GM04504 (cell line): ENCODE data around the gene CDKAL1.
"Not testable (repeated sequence)": the region's sequence is repeated elsewhere in the genome, so short reads cannot be mapped to it uniquely, and the experiment has no call there.

Experiments used
- DNase-seq: peaks from one replicate; pipeline ENCODE4 v3.0.0-alpha.2; 2012; ENCODE audit warnings: low read depth

The CDKAL1 gene

DNA sequence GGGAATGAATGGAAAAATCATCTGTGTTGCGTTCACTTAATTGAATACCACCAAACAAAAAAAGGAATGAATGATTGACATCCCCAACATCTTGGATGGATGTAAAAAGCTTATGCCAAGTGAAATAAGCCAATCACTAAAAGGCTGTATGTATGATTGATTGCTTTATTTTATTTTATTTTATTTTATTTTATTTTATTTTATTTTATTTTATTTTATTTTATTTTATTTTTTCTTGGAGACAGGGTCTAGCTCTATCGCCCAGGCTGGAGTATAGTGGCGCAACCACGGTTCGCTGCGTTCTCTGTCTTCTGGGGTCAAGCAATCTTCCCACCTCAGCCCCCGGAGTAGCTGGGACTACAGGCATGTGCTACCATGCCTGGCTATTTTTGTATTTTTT is 263.3 kb downstream of the CDKAL1 start:
- DNase-seq = no peak

DNA sequence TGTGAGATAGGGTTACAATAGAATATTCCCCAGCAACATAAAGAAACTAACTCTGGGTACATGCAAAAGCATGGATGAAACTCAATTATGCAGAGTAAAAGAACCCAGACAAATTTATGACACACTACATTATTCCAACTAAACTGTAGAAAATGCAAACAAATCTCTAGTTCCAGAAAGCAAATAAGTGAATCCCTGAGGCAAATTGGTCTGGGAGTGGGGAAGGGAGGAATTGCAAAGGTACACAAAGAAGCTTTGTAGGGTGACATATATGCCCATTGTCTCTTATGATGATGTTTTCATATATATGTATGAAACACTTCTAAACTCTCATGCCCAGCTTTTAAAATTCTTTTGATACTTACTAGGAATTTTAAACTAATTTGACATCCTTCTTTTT is 266.0 kb downstream of the CDKAL1 start:
- DNase-seq = no peak

- no peak for DNase-seq
Measured at GRCh38 chr6:20800653-20801052, 266.4 kb downstream of the CDKAL1 start.

DNA sequence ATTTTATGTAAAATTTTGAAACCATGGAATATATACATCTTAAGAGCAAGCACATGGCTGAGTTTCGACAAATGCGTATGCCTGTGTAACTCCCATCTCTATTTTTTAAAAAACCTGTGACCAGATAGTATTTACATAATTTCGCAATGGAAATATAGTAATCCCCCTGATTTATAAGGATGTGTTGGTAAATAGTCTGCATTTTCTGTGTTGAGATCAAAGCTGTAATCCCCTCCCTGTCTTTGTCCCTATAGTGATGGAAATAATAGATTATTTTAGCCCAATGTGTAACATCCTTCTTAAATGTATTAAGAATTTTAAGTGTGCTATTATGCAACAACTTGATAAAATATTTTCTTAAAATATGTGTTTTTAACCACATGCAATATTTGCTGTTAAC is 267.3 kb downstream of the CDKAL1 start:
- DNase-seq = no peak

DNA sequence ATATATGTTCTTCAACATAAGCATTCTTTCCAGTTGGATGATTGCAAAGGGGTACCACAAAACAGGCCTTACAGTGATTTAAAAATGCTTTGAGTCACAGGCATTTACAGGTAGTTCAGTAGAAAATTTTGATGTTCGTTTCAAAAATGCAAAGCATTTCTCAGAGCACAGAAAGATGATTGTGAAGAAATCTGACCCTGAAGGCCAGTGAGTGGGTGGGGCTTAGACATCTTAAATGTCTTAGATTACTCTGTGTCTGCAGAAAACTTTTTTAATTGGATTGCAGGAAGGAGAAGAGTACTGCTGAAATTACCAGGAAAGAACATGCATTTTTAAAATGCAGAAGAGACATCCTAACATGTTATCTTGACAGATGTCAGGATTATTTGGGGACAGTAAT is 268.3 kb downstream of the CDKAL1 start:
- DNase-seq = no peak

DNA sequence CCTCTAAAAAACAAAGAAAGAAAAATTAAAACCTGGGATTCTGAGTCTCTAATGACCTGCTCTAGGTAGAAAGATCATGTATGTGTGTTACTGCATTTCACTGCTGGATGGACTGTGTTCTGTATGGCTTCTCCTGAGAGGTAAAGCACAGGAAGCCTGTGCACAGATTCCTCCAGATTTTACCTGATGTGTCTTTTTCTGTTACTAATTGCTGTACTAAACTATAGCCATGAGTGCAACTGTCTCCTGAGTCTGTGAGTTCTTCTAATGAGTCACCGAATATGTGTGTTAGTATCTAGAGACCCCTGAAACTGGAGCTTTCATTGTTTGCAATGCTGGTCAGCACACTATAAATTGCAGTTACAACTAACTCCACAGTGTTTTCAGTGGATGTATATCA is 270.8 kb downstream of the CDKAL1 start:
- DNase-seq = no peak

GRCh38 chr6:20806669-20807068 is 272.4 kb downstream of the CDKAL1 start:
- no peak for DNase-seq

- no peak for DNase-seq
Measured at GRCh38 chr6:20808439-20808838, 274.2 kb downstream of the CDKAL1 start.

DNA sequence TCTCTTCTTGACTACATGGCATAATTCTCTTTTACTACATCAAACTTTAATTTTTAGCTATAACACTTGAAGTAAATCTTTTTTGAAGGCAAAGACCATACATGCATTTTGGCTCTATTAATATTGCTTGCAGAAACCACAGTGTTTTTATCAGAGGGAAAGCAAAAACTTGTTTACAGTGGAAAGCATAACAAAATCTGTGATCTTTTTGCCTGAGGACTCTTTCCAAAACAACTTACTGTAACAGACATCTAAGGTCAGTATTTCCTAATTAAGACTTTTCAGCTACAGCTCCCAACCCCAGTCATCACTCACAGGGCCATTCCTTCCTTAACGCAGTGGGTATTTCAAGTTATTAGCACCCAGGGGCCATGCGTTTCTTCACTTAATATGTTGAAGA is 274.7 kb downstream of the CDKAL1 start:
- no peak for DNase-seq

DNA sequence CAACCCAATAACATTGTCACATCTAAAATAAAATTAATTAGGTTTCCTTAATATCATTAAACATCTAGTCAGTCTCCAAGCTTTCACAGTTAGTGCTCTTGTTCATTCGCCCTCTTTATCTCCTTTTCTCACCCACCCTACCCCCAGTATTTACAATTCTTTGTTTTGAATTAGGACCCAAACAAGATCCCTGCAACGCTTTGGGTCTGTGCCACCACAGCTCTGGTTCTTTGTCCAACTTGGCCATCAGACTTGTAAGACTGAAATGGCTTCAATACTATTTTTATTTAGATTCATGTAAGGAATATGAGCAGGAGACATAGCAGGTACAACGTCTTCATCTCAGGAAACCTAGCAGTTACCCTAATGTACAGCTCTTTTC is 276.5 kb downstream of the CDKAL1 start:
- no peak for DNase-seq

DNA sequence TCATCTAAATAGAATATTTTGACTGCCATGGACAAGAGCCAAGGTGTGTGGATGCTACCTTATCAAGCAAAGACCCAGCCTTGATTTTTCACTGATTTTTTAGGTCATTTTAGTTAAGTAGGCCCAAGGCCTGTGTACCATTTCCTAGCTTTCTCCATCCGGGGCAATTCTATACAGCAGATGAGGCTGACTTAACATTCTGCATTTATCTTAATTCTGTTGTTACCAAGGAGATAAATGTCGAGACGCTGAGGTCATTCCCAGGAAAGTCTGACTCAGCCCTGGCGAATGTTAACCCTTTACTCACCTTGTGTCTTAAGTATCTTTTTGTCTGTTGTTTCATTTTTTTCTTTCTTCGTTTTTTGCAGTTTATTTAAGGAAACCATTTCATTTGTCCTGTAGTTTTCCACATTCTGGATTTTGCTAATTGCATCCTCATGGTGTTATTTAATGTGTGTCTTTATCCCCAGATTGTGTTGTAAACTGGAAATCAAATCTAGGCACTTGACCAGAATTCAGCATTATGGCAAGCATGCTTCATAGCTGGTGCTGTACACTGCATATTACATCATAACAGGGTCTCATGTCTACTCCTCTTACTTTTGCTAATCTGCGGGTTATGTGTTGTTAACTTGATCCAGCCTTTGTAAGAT is 277.0 kb downstream of the CDKAL1 start:
- DNase-seq = peak; percentile 75

- DNase-seq = no peak
Measured at GRCh38 chr6:20812776-20813175, 278.5 kb downstream of the CDKAL1 start.

DNA sequence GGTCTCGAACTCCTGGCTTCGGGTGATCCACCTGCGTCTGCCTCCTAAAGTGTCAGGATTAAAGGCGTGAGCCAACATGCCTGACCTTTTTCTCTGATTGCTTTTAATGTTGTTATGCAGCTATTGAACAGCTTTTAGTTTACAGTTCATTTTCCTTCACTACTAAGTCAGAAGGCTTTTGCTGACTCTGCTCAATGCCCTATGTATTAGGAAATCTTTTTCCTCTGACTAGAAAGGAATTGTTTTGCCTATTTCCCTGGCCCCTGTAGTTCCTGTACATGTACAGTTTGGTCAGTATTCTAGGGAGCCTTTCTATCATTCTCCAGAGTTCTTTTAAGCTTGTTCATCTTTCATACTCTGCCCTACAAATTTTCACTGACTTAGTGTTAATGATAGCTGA is 280.2 kb downstream of the CDKAL1 start:
- DNase-seq = no peak

- DNase-seq = no peak
Measured at GRCh38 chr6:20816126-20816525, 281.9 kb downstream of the CDKAL1 start.

DNA sequence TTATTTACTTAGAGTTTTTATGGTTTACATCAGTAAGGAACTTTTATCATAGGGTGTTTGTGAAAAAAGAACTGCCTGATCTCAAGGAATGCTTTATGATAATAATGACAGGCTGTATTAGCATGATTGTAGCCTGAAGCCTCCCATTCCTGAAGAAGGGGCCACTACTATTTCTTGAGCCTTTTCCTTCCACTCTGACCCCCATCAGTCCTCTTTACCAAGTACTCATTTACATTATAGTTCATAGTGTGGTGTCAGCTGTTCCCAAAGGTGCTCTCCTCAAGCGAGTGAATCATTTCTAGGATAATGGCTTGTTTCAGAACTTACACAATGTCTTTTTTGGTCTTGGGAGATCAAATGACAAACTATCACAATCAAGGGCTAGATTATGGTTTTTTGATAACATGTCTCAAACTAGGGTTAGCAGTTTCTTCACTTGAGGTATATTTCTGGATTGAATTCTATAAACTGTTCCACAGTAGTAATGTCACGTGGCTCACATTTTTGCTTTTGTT is 283.6 kb downstream of the CDKAL1 start:
- DNase-seq = no peak

DNA sequence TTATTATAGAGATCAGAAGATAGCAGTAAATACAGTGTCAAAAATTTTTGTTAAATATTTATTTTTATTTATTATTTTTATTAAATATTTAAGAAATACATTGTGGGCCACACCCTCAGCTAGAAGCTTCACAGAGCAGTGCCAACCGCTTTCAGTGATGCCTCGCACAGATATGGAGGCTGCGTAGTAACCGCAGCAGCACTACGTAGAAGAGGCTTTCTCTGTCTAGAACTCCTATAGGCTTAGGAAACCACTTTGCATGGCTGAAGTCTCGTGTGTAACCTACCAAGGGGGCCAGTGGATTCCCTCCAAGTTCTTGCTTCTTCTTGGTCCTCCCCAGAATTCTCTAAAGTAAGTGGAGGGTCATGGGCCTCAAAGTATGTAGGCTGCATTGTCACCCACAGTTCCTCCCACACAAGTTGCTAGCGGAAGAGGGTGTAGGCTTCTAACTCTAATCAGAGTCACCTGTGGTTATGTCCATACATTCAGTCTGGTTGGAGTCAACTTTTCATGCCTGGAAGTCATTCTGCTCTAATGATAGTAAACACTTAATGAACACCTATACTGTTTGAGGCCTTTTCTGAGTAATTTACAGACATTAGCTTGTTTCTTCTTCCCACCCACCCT is 285.6 kb downstream of the CDKAL1 start:
- no peak for DNase-seq

DNA sequence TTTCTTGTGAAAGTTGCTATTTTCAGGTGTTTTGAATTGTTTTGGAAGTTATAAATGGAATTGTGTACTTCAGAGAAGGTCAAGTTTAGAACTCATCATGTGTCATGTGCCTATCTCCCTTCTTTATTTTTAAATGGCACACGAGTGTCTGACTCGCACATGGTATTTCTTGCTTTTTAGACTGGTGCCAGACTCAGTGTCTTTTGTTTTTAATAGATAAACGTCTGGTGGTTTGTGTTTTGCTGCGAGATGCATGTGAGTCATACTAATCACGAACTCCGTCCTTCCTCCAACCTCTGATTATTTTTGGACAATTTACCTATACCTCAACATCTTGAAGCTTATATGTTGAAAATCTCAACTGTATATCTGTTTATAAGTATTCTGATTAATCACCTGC is 292.1 kb downstream of the CDKAL1 start:
- no peak for DNase-seq

DNA sequence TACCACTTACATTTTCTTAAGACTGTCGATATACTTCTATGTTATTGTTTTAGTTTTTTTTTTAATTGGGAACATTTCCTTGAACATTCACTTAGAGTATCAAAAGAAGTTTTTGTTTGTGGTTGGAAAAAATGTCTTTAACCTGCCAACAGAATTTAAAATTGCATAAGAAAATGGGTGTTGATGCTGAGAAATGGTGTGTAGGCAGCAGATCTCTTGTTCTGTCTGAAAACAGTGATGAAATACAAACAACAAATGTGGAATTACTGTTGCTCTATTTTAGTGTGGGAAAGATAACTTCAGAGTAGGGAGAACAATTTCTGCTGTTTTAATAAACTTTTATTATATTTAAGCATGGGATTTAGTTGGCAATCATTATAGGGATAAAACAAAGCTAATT is 293.5 kb downstream of the CDKAL1 start:
- peak; percentile 57 for DNase-seq

GRCh38 chr6:20830576-20830975 is 296.3 kb downstream of the CDKAL1 start:
- no peak for DNase-seq

GRCh38 chr6:20831251-20831650 is 297.0 kb downstream of the CDKAL1 start:
- DNase-seq = not testable (repeated sequence)

GRCh38 chr6:20833881-20834515 is 299.7 kb downstream of the CDKAL1 start:
- no peak for DNase-seq

DNA sequence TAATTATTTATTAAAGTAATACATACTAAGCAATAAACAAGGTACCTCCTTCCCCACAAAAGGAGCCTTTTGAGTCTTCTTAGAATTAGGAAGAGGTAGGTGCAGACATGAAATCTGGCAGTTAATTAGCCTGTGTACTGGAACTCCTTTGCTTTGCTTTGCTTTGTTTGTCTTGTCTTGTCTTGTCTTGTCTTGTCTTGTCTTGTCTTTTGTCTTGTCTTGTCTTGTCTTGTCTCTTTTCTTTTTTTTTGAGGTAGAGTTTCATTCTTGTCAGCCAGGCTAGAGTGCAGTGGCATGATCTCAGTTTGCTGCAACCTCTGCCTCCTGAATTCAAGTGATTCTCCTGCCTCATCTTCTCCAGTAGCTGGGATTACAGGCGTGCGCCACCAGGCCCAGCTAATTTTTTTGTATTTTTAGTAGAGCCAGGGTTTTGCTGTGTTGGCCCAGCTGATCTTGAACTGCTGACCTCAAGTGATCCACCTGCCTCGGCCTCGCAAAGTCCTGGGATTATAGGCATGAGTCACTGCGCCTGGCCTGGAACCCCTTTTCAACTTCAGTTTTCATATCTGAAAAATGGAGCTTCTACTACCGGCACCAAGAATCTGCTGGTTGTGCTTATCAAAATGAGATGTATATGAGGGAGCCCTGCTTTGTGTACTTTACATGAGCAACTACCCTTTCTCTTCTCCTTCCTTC is 301.2 kb downstream of the CDKAL1 start:
- DNase-seq = no peak

- no peak for DNase-seq
Measured at GRCh38 chr6:20837189-20837588, 302.9 kb downstream of the CDKAL1 start.
